Thyroid gland (tissue), 4 donors: ENCODE results near the gene LSS. TPM values are rescaled to one million over a fixed set of nuclear protein-coding genes. Genes with fewer than 3 reads are reported as not detected.

Source experiments
- DNase-seq, 2 donors: peaks; one replicate each; pipeline ENCODE4 v3.0.0-alpha.2; 2019
- H3K27ac ChIP-seq, 3 donors: fragments of 200-600 bp; sonication (generic); 1 replicate in 2 of 3; 2 replicates in 1 of 3; pipeline ENCODE4 v1.5.1; 2016 to 2019; ENCODE audit warnings: mild to moderate bottlenecking in 1 of 3, moderate library complexity in 1 of 3
- H3K27me3 ChIP-seq: fragments of 200-600 bp; sonication (generic); one replicate; pipeline ENCODE4 v1.5.1; 2019
- H3K36me3 ChIP-seq, 2 donors: fragments of 200-600 bp; sonication (generic); one replicate each; pipeline ENCODE4 v1.5.1; 2016 to 2019
- H3K4me1 ChIP-seq, 2 donors: fragments of 200-600 bp; sonication (generic); one replicate each; pipeline ENCODE4 v1.5.1; 2017 to 2019
- H3K4me3 ChIP-seq, 3 donors: fragments of 200-600 bp; sonication (generic); replicated peaks in 1 of 3; 1 replicate in 2 of 3; 2 replicates in 1 of 3; pipeline ENCODE4 v1.5.1; 2016; ENCODE audit warnings: mild to moderate bottlenecking in 1 of 3
- H3K9me3 ChIP-seq: fragments of 200-600 bp; sonication (generic); one replicate; pipeline ENCODE4 v1.5.1; 2017
- CTCF ChIP-seq, 6 experiments: fragments of 200-600 bp in 3 of 6; fragments of 450-650 bp in 3 of 6; sonication (generic) in 3 of 6; IDR thresholded peaks; one replicate each; pipeline ENCODE4 v1.5.1; 2016 to 2019; ENCODE audit warnings: antibody characterized with exemption in 6 of 6, mild to moderate bottlenecking in 2 of 6, inconsistent platforms in 1 of 6, moderate library complexity in 1 of 6
- POLR2A ChIP-seq, 2 donors: fragments of 450-650 bp; IDR thresholded peaks; one replicate each; pipeline ENCODE4 v1.6.1; 2017; ENCODE audit warnings: antibody characterized with exemption in 2 of 2, mild to moderate bottlenecking in 2 of 2, moderate library complexity in 1 of 2
- WGBS, 2 donors: methylation state at CpG; one replicate each; pipeline ENCODE4 v1.1.5; 2017; 5-methylcytosine and 5-hydroxymethylcytosine counted together
- intact Hi-C: fragments of 100-400 bp; cut with DNase I; formaldehyde crosslinking; loops from one replicate; pipeline ENCODE4 v1.15.1; 2023
- total RNA-seq, 4 donors: library from RNA; depleted of rRNA; stranded (reverse); fragments of >200 nt; gene quantifications; one replicate each; pipeline ENCODE4 v1.2.3, GENCODE V29; 2016

Gene LSS
- total RNA-seq, 4 donors from 2014 or later: 31.4 to 57.7 (median 42.0) TPM

GRCh38 chr21:46181953-46182547, 46.5 kb downstream of the LSS start:
- H3K27me3 ChIP-seq: no peaks in the 10 kb centered on the region
- TF ChIP-seq CTCF (IDR thresholded peaks at IDR 0.05) (no peak), POLR2A (IDR thresholded peaks at IDR 0.05) (no peak)
- no peak for DNase-seq
- H3K36me3 ChIP-seq: no peaks in the 10 kb centered on the region
- no peaks in the 10 kb centered on the region for H3K9me3 ChIP-seq
- intact Hi-C loops: loop anchor here (10.0 kb wide), 1 partner anchor 197 kb away; the partner anchor contains the start of gene COL6A1
- WGBS, 2 donors: 84 to 88% methylated on average over 8 to 9 of the region's 16 CpGs
- no peaks in the 10 kb centered on the region for H3K4me1 ChIP-seq
- H3K4me3 ChIP-seq: no peak overlapping the region
- H3K27ac ChIP-seq: no peak overlapping the region

DNA sequence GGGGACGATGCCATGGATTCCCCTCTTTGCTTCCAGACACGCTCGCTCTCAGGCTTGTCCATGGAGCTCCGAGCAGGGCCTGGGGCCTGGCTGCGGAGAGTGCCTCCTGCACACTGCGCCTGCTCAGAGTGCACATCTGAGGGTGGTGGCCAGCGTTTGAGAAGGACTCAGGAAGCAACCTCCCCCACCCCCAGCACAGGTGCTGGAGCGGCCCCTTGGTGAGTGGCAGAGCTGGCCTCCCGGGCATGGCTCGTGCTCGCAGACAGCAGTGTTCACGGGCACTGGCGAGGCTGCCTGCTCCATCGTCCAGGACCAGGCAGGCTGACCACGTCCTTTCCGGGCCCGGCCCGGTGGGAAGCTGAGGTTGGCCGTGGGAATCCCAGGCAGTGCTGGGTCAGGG, 47.1 kb downstream of the LSS start:
- no peaks in the 10 kb centered on the region for H3K27me3 ChIP-seq
- no peaks in the 10 kb centered on the region for H3K9me3 ChIP-seq
- H3K4me3 ChIP-seq: no peak overlapping the region
- 92 to 100% methylated on average over 1 to 9 of the region's 19 CpGs for WGBS, 2 donors
- TF ChIP-seq POLR2A (IDR thresholded peaks at IDR 0.05): no peak
- no peak for TF ChIP-seq CTCF (IDR thresholded peaks at IDR 0.05)
- intact Hi-C loops: loop anchor here (10.0 kb wide), 1 partner anchor 197 kb away; the partner anchor contains the start of gene COL6A1
- no peak overlapping the region for H3K27ac ChIP-seq
- no peaks in the 10 kb centered on the region for H3K4me1 ChIP-seq
- DNase-seq: no peak
- H3K36me3 ChIP-seq: no peaks in the 10 kb centered on the region

- WGBS, 2 donors: 80 to 90% methylated on average over 4 to 7 of the region's 26 CpGs
Observed at GRCh38 chr21:46180778-46181391, 47.7 kb downstream of the LSS start.

DNA sequence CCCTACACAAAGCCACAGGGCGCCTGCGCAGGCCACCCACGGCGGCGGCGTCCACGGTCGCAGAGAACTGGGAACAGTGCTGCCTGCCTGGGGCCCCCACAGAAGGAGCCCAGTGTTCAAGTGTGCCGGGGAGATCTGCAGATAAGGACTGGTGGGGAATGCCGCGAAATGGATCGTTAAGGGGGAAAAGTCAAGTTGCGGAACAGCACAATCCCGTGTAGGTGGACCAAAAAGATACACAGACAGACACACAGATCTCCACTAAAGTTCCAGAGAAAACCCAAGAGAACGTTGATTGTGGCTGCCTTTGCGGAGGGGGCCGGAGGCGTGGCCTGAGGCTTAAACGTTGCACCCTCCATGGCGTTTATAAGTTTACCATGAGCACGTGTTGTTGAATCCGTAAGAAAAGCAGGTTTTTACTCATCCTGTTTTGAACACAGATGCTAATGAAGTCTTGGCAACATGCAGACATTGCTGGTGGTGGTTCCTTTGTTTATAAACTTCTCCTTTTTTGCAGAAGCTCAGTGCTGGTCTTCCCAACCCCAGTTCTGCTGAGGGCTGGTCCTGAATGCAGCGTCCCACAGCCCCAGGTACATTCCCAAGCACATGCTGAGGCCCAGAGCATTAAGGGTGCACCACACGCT, 48.4 kb downstream of the LSS start:
- Histone ChIP-seq H3K9me3 (no peaks in the 10 kb centered on the region), H3K27me3 (no peaks in the 10 kb centered on the region), H3K27ac (no peak overlapping the region), H3K36me3 (no peaks in the 10 kb centered on the region), H3K4me1 (no peaks in the 10 kb centered on the region), H3K4me3 (no peak overlapping the region)
- 65 to 72% methylated on average over 20 to 24 of the region's 24 CpGs for WGBS, 2 donors
- no peak for TF ChIP-seq POLR2A (IDR thresholded peaks at IDR 0.05)
- no peak for TF ChIP-seq CTCF (IDR thresholded peaks at IDR 0.05)
- DNase-seq: no peak
- intact Hi-C loops: loop anchor here (10.0 kb wide), 1 partner anchor 195 kb away; the partner anchor contains the start of gene COL6A1

More at GRCh38 chr21:46180778-46181391, 47.7 kb downstream of the LSS start:
- Histone ChIP-seq H3K4me1 (no peaks in the 10 kb centered on the region), H3K27me3 (no peaks in the 10 kb centered on the region), H3K27ac (no peak overlapping the region), H3K36me3 (no peaks in the 10 kb centered on the region), H3K4me3 (no peak overlapping the region), H3K9me3 (no peaks in the 10 kb centered on the region)
- no peak for DNase-seq
- TF ChIP-seq CTCF (IDR thresholded peaks at IDR 0.05): no peak
- TF ChIP-seq POLR2A (IDR thresholded peaks at IDR 0.05): no peak
- intact Hi-C loops: loop anchor here (10.0 kb wide), 1 partner anchor 196 kb away; the partner anchor contains the start of gene COL6A1

DNA sequence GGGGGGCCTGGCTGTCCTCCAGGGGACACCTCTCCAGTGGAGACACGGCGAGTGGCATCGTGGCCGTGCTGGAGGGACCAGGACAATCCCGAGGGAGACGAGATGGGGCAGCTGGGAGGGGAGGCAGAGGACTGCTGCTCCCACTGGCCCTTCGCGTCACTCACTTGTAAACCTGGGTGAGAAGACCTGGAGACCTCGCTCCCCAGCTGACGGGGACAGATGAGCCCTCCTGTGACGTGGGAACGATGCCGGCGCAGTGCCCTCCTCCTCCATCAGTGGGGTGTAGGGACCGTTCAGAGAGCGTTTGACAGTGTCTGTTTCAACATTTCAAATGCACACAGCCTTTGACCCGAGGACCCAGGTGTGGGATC, 48.9 kb downstream of the LSS start:
- Histone ChIP-seq H3K4me3 (no peak overlapping the region), H3K36me3 (no peaks in the 10 kb centered on the region), H3K4me1 (no peaks in the 10 kb centered on the region), H3K27ac (no peak overlapping the region), H3K27me3 (no peaks in the 10 kb centered on the region), H3K9me3 (no peaks in the 10 kb centered on the region)
- no peak for TF ChIP-seq CTCF (IDR thresholded peaks at IDR 0.05)
- TF ChIP-seq POLR2A (IDR thresholded peaks at IDR 0.05): no peak
- intact Hi-C loops: loop anchor here (10.0 kb wide), 1 partner anchor 195 kb away; the partner anchor contains the start of gene COL6A1
- DNase-seq: no peak
- WGBS, 2 donors: 50 to 71% methylated on average over 1 to 17 of the region's 17 CpGs
